ENCODE data around the gene B3GALNT2. TPM values are rescaled to one million over a fixed set of nuclear protein-coding genes. Genes with fewer than 3 reads are reported as not detected.
"Not testable (repeated sequence)": the region's sequence is repeated elsewhere in the genome, so short reads cannot be mapped to it uniquely, and the experiment has no call there.

B3GALNT2 gene
- total RNA-seq, 1 donor from 2014 or later, result 20.1 TPM

DNA sequence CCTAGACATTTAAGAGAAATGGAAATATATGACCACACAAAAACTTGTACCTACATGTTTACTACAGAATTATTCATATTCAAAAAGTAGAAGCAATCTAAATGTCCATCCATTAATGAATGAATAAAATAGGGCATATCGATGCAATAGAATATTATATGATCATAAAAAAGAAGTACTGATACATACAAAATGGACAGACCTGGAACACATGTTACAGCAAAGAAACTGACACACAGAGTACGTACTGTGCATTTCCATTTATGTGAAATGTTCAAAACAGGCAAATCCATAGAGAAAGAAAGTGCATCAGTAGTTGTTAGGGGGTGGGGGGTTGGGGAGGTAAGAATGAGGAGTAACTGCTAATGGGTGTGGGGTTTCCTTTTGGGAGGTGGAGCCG is 39.2 kb downstream of the B3GALNT2 start:
- ATAC-seq, result no peak

DNA sequence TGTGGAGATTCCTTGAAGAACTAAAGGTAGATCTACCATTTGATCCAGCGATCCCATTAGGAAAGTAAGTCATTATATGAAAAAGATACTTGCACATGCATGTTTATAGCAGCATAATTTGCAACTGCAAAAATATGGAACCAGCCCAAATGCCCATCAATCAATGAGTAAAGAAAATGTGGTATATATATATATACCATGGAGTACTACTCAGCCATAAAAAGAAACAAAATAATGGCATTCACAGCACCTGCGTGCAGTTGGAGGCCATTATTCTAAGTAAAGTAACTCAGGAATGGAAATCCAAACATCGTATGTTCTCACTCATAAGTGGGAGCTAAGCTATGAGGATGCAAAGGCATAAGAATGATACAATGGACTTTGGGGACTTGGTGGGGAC is 41.4 kb downstream of the B3GALNT2 start:
- H3K27me3 ChIP-seq; H3K4me3 ChIP-seq; DNase-seq; ATAC-seq; intact Hi-C loops (cut with DNase I); H3K9me3 ChIP-seq; H3K27ac ChIP-seq; H3K36me3 ChIP-seq; H3K4me1 ChIP-seq: not testable (repeated sequence)

More for the DNA sequence above, 39.2 kb downstream of the B3GALNT2 start:
- DNase-seq, result no peak
- no peak overlapping the region for H3K27ac ChIP-seq
- intact Hi-C loops (cut with DNase I), result no loop called here
- no peak overlapping the region for H3K4me3 ChIP-seq
- H3K9me3 ChIP-seq, result no peaks in the 10 kb centered on the region
- H3K4me1 ChIP-seq, result no peaks in the 10 kb centered on the region
- TF ChIP-seq, protein P1, sequence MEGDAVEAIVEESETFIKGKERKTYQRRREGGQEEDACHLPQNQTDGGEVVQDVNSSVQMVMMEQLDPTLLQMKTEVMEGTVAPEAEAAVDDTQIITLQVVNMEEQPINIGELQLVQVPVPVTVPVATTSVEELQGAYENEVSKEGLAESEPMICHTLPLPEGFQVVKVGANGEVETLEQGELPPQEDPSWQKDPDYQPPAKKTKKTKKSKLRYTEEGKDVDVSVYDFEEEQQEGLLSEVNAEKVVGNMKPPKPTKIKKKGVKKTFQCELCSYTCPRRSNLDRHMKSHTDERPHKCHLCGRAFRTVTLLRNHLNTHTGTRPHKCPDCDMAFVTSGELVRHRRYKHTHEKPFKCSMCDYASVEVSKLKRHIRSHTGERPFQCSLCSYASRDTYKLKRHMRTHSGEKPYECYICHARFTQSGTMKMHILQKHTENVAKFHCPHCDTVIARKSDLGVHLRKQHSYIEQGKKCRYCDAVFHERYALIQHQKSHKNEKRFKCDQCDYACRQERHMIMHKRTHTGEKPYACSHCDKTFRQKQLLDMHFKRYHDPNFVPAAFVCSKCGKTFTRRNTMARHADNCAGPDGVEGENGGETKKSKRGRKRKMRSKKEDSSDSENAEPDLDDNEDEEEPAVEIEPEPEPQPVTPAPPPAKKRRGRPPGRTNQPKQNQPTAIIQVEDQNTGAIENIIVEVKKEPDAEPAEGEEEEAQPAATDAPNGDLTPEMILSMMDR (IDR thresholded peaks at IDR 0.05), result no peak
- H3K36me3 ChIP-seq, result peaks cover 3% of the 10 kb centered on the region
- no peaks in the 10 kb centered on the region for H3K27me3 ChIP-seq

DNA sequence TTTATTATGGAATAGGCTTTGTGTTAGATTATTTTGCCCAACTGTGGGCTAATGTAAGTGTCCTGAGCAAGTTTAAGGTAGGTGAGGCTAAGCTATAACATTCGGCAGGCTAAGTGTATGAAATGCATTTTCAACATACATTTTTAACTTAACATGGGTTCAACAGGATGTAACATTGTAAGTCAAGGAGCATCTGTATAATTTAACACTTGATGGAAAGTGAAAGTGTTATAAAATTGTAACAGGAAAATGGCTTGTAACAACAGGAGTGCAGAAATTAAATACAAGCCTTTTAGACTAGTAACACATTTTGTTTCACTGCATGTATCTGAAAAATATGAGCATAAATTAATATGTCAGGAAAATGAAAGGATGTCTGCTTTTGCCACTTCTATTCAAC is 42.3 kb downstream of the B3GALNT2 start:
- no peaks in the 10 kb centered on the region for H3K9me3 ChIP-seq
- H3K4me3 ChIP-seq, result no peak overlapping the region
- H3K27ac ChIP-seq, result no peak overlapping the region
- no peak for DNase-seq
- H3K36me3 ChIP-seq, result no peaks in the 10 kb centered on the region
- TF ChIP-seq, protein P1 (IDR thresholded peaks at IDR 0.05), result no peak
- no peaks in the 10 kb centered on the region for H3K4me1 ChIP-seq
- H3K27me3 ChIP-seq, result no peaks in the 10 kb centered on the region
- no peak for ATAC-seq
- intact Hi-C loops (cut with DNase I), result no loop called here

DNA sequence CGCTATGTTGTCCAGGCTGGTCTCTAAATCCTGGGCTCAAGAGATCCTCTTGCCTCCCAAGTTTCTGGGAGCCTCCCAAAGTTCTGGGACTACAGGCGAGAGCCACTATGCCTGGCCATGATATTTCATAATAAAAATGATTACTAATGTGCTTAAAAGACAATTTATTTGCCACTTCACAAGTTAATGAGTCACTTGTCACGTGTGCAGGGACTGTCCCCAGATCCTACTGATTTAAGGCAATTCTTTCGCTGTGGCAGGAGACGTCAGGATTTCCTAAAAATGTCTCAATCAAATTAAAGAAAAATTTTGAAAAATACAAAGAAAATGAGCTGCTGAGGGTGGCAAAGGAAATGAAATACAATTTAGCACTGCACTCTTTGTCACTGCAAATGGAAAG is 43.5 kb downstream of the B3GALNT2 start:
- Histone ChIP-seq H3K36me3 (no peaks in the 10 kb centered on the region), H3K4me3 (no peak overlapping the region), H3K27me3 (no peaks in the 10 kb centered on the region), H3K27ac (no peak overlapping the region), H3K9me3 (no peaks in the 10 kb centered on the region), H3K4me1 (no peaks in the 10 kb centered on the region)
- intact Hi-C loops (cut with DNase I), result no loop called here
- TF ChIP-seq, protein P1 (IDR thresholded peaks at IDR 0.05), result no peak
- DNase-seq (no peak), ATAC-seq (peak; percentile 46)

DNA sequence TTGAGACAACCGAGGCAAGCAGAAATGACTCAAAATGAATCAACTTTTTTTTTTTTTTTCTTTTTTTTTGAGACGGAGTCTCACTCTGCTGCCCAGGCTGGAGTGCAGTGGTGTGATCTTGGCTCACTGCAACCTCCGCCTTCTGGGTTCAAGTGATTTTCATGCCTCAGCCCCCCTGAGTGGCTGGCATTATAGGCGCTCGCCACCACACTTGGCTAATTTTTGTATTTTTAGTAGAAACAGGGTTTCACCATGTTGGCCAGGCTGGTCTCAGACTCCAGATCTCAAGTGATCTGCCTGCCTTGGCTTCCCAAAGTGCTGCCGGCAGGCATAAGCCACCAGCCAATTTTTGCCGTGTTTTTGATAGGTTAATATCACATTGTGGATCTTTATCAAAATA is 46.4 kb downstream of the B3GALNT2 start:
- intact Hi-C loops (cut with DNase I); H3K27me3 ChIP-seq; H3K4me1 ChIP-seq; H3K9me3 ChIP-seq; DNase-seq; ATAC-seq; H3K4me3 ChIP-seq; H3K27ac ChIP-seq: not testable (repeated sequence)
- peaks cover 16% of the 10 kb centered on the region for H3K36me3 ChIP-seq

DNA sequence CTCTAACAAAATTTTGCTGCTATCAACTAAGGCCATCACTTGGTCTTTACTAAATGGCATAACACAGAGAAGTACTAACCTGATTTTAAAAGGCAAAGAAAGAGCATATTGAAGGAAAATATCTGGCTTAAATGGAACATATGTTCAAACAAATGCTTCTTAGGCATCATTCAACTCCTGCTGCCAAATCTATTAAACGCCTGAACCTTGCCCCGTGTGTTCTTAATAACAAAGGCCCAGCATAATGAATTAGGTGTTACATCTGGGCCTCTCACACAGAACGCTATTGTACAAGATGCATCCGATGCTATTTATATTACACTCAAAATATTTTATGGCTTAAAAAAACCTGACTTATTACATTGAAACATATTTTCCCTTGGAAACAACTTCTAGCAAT is 48.4 kb downstream of the B3GALNT2 start:
- intact Hi-C loops (cut with DNase I), result no loop called here
- no peak for DNase-seq
- Histone ChIP-seq H3K27me3 (no peaks in the 10 kb centered on the region), H3K4me3 (no peak overlapping the region), H3K27ac (no peak overlapping the region), H3K9me3 (no peaks in the 10 kb centered on the region), H3K36me3 (peaks cover 21% of the 10 kb centered on the region), H3K4me1 (no peaks in the 10 kb centered on the region)
- TF ChIP-seq, protein P1 (IDR thresholded peaks at IDR 0.05), result no peak
- ATAC-seq, result no peak

DNA sequence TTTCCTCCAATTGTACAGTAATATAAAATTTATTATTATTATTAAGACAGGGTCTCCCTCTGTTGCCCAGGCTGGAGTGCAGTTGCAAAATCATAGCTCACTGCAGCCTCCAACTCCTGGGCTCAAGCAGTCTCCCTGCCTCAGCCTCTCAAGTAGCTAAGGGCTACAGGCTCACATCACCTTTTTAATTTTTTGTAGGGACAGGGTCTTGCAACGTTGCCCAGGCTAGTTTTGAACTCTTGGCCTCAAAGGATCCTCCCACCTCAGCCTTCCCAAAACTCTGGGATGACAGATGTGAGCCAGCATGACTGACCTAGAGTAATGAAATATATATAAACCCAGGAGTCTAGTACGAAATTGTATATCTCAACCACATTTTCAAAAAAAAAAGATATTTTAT is 49.2 kb downstream of the B3GALNT2 start:
- H3K27ac ChIP-seq, result no peak overlapping the region
- ATAC-seq (no peak), DNase-seq (no peak)
- H3K36me3 ChIP-seq, result peaks cover 26% of the 10 kb centered on the region
- TF ChIP-seq, protein P1 (IDR thresholded peaks at IDR 0.05), result no peak
- H3K4me1 ChIP-seq, result no peaks in the 10 kb centered on the region
- H3K9me3 ChIP-seq, result no peaks in the 10 kb centered on the region
- intact Hi-C loops (cut with DNase I), result no loop called here
- no peaks in the 10 kb centered on the region for H3K27me3 ChIP-seq
- no peak overlapping the region for H3K4me3 ChIP-seq

All from upper lobe of right lung (tissue), 1 donor.